ENCODE data around the gene ANKRD29. TPM values are rescaled to one million over a fixed set of nuclear protein-coding genes. Genes with fewer than 3 reads are reported as not detected.
"Not testable (repeated sequence)": the region's sequence is repeated elsewhere in the genome, so short reads cannot be mapped to it uniquely, and the experiment has no call there.

ANKRD29 gene
- total RNA-seq, 1 donor from 2014 or later, result not detected

GRCh38 chr18:23578067-23578701 lies 84.5 kb downstream of the ANKRD29 start:
- ChIA-PET POLR2A (no interaction called here), CTCF (interaction anchor here (1.5 kb wide), 1 partner anchor 63 kb away, joined by 4 read pairs; no protein-coding TSS in a partner anchor)
- no peak overlapping the region for H3K27ac Mint-ChIP-seq
- H3K27me3 Mint-ChIP-seq, result no peaks in the 10 kb centered on the region
- TF ChIP-seq, protein P1, sequence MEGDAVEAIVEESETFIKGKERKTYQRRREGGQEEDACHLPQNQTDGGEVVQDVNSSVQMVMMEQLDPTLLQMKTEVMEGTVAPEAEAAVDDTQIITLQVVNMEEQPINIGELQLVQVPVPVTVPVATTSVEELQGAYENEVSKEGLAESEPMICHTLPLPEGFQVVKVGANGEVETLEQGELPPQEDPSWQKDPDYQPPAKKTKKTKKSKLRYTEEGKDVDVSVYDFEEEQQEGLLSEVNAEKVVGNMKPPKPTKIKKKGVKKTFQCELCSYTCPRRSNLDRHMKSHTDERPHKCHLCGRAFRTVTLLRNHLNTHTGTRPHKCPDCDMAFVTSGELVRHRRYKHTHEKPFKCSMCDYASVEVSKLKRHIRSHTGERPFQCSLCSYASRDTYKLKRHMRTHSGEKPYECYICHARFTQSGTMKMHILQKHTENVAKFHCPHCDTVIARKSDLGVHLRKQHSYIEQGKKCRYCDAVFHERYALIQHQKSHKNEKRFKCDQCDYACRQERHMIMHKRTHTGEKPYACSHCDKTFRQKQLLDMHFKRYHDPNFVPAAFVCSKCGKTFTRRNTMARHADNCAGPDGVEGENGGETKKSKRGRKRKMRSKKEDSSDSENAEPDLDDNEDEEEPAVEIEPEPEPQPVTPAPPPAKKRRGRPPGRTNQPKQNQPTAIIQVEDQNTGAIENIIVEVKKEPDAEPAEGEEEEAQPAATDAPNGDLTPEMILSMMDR (IDR thresholded peaks at IDR 0.05), result no peak
- DNase-seq, result no peak
- H3K4me3 Mint-ChIP-seq, result no peak overlapping the region
- no peak for ATAC-seq (ENCODE audit: low read depth)
- H3K36me3 Mint-ChIP-seq (ENCODE audit: low read depth), result peaks cover 32% of the 10 kb centered on the region
- H3K4me1 Mint-ChIP-seq, result peaks cover 37% of the 10 kb centered on the region
- H3K9me3 Mint-ChIP-seq, result no peaks in the 10 kb centered on the region
- intact Hi-C loops (cut with micrococcal nuclease), result no loop called here

DNA sequence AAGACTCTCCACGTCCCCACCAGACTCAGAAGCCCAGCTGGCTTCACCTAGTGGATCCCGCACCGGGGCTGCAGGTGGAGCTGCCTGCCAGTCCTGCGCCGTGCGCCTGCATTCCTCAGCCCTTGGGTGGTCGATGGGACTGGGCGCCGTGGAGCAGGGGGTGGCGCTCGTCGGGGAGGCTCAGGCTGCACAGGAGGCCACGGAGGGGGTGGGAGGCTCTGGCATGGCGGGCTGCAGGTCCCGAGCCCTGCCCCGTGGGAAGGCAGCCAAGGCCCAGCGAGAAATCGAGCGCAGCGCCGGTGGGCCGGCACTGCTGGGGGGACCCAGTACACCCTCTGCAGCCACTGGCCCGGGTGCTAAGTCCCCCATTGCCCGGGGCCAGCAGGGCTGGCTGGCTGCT lies 85.2 kb downstream of the ANKRD29 start:
- DNase-seq; H3K27ac Mint-ChIP-seq; ATAC-seq (ENCODE audit: low read depth); intact Hi-C loops (cut with micrococcal nuclease); POLR2A ChIA-PET; CTCF ChIA-PET; H3K9me3 Mint-ChIP-seq; H3K4me3 Mint-ChIP-seq; H3K27me3 Mint-ChIP-seq: not testable (repeated sequence)
- Mint-ChIP-seq H3K36me3 (ENCODE audit: low read depth) (peaks cover 35% of the 10 kb centered on the region), H3K4me1 (peaks cover 35% of the 10 kb centered on the region)

GRCh38 chr18:23575309-23575651 lies 87.4 kb downstream of the ANKRD29 start:
- TF ChIP-seq, protein P1 (IDR thresholded peaks at IDR 0.05), result no peak
- H3K27ac Mint-ChIP-seq, result no peak overlapping the region
- H3K4me1 Mint-ChIP-seq, result peaks cover 30% of the 10 kb centered on the region
- H3K27me3 Mint-ChIP-seq, result no peaks in the 10 kb centered on the region
- DNase-seq, result no peak
- no peak for ATAC-seq (ENCODE audit: low read depth)
- H3K36me3 Mint-ChIP-seq (ENCODE audit: low read depth), result peaks cover 41% of the 10 kb centered on the region
- CTCF ChIA-PET, result no interaction called here
- no peak overlapping the region for H3K4me3 Mint-ChIP-seq
- no peaks in the 10 kb centered on the region for H3K9me3 Mint-ChIP-seq
- intact Hi-C loops (cut with micrococcal nuclease), result no loop called here
- POLR2A ChIA-PET, result no interaction called here

DNA sequence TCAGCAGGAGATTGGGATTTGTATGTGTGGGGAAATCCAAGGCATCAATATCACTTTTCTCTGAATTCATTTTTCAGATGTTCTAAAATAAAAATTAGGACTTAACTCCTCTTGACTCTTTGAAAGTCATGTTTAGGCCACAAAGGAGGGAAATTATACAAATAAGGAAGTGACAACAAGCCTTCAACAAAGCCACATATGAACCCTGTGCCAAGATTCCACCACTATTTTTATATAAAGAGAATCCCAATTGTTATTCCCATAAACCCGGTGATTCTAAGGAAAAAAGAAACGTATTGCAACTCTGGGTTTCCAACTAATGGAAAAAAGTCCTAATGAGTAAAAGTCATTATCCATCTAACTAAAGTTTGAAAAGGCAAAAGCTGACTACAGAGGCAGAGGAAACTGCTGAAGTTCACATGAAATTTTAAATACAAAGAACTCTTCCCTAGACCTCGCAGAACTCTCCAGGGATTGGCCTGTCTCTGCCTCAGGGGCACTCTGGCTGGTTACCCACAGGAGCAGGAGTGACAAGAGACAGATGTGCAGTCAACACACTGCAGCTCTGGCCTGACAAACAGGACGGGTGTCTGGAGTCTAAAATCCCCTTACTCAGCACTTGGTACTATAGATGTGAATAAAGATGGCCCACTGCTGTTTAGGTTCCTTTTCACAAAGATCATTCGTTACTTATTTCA lies 88.0 kb downstream of the ANKRD29 start:
- no peak for DNase-seq
- intact Hi-C loops (cut with micrococcal nuclease), result no loop called here
- CTCF ChIA-PET, result no interaction called here
- H3K4me3 Mint-ChIP-seq, result no peak overlapping the region
- no peaks in the 10 kb centered on the region for H3K27me3 Mint-ChIP-seq
- H3K27ac Mint-ChIP-seq, result no peak overlapping the region
- H3K36me3 Mint-ChIP-seq (ENCODE audit: low read depth), result peaks cover 44% of the 10 kb centered on the region
- TF ChIP-seq, protein P1 (IDR thresholded peaks at IDR 0.05), result no peak
- no peaks in the 10 kb centered on the region for H3K9me3 Mint-ChIP-seq
- POLR2A ChIA-PET, result no interaction called here
- ATAC-seq (ENCODE audit: low read depth), result no peak
- peaks cover 30% of the 10 kb centered on the region for H3K4me1 Mint-ChIP-seq

DNA sequence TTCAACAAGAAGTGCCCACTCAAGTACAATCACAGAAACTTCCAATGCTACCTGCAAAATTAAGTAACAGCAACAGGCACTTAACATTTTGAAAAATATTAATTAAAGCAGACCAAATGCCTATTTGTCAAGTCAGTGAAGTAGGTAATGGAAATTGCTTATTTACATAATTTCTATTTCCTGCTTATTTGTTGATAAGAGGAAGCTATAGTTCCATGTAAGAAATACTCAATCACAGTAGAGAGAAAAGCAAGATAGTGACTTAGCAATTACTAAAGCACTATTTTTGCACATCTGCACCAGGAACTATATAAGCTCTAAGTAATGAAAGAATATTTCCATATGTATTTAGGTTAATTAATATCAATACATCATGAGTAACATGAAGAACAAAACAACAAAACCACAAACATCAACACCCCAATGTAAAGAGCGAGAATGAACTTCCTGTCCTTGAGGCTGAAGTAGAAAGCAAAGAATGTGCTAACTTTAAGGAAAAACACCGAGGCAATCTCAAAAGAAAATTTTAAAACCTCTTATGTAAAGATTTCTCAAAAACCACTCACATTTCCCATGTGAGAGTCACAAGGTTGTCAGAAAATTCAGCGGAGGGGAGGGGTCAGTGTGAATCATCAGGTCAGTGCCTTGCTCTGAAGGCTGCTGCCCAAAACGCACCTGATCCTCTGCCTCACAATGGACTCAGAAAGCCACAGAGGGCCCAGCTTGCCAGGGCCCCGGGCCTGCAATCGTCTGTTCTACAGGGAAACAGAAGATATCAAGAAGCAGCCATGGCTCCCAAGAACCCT lies 88.9 kb downstream of the ANKRD29 start:
- POLR2A ChIA-PET, result no interaction called here
- Mint-ChIP-seq H3K27ac (no peak overlapping the region), H3K9me3 (no peaks in the 10 kb centered on the region), H3K4me1 (peaks cover 24% of the 10 kb centered on the region), H3K4me3 (no peak overlapping the region), H3K27me3 (no peaks in the 10 kb centered on the region), H3K36me3 (ENCODE audit: low read depth) (peaks cover 51% of the 10 kb centered on the region)
- ATAC-seq (ENCODE audit: low read depth) (no peak), DNase-seq (no peak)
- TF ChIP-seq, protein P1 (IDR thresholded peaks at IDR 0.05), result no peak
- CTCF ChIA-PET, result no interaction called here
- intact Hi-C loops (cut with micrococcal nuclease), result no loop called here

All from activated B cell treated with CpG ODN at 0.5 μM for 24 hours (primary cell).